Stimulated activated CD8-positive, alpha-beta memory T cell treated with anti-CD3 and anti-CD28 coated beads, Interleukin-12 subunit alpha, Interleukin-12 subunit beta, amount 100 ng/mL, for 1 hour (primary cell): ENCODE data around the gene ZNF512.
A peak's percentile ranks its signal among the peaks of the same experiment; 100 is the strongest.

Experiments
- DNase-seq: peaks from one replicate; pipeline ENCODE4 v3.0.0-alpha.2; 2020; ENCODE audit warnings: low read depth

The ZNF512 gene

DNA sequence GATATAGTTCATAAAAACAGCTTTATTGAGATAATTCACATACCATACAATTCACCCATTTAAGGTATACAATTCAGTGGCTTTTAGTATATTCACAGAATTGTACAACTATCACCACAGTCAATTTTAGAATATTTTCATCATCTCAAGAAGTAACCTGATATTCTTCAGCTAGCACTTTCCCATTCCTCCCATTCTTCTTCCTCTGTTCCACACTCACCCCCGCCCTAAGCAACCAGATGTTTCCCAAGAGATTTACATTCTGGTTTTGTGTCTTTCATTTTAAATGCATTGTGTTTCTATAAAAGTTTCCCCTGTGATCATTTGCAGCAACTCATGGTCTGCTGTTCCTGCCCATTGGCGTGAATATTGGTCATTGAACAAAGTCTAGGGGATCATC lies 51.4 kb downstream of the ZNF512 start:
- DNase-seq = no peak

DNA sequence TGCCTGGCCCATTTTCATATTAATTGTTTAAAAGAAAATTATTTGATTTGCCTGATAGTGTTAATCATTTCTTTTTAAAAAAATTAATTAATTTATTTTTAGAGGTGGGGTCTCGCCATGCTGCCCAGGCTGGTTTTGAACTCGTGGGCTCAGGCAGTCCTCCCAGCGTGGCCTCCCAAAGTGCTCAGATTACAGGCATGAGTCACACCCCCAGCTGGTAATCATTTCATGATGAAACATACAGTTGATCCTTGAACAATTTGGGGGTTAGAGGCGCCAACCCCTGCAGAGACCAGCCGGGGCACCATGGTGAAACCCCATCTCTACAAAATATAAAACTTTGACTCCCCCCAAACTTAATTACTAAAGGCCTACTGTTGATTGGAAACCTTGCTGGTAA lies 53.9 kb downstream of the ZNF512 start:
- DNase-seq = no peak

DNA sequence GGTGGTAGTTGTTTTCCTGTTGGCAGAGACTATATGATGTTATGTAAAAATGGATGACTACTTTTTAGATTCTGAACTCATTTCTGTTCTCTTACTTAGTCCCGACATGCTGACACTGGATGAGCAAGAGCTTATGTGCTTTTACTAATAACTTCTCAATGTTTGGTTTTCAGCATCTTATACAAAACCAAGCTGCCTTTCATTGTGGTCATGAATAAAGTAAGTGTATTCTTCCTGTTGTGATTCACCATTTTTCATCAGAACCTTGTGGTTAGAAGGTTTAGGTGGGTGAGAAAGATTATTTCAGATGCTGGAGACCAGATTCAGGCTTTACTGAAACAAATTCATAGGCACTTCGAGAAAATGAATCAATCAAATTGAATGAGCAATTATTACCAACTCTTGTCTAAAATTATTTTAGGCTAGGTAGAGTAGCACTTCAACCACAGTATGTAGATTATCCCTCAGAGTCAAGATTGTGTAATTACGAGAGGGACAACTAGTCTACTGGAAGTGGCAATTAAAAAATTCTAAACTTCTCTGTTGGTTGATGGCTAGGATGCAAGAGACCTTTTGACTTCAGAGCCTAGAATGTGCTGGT lies 55.3 kb downstream of the ZNF512 start:
- DNase-seq = no peak

DNA sequence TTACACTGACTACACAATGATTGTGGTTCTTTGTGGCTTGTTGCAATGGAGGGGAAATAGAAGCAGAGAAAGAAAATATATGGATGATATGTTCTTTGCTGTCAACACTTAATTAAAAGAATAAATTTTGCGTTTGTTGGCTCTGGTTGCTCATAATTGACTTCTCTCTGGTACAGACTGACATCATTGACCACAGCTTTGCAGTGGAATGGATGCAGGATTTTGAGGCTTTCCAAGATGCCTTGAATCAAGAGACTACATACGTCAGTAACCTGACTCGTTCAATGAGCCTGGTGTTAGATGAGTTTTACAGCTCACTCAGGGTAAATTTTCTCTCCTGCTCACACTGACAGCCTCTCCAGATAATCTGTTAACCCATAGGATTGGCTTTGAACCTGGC lies 55.9 kb downstream of the ZNF512 start:
- no peak for DNase-seq

DNA sequence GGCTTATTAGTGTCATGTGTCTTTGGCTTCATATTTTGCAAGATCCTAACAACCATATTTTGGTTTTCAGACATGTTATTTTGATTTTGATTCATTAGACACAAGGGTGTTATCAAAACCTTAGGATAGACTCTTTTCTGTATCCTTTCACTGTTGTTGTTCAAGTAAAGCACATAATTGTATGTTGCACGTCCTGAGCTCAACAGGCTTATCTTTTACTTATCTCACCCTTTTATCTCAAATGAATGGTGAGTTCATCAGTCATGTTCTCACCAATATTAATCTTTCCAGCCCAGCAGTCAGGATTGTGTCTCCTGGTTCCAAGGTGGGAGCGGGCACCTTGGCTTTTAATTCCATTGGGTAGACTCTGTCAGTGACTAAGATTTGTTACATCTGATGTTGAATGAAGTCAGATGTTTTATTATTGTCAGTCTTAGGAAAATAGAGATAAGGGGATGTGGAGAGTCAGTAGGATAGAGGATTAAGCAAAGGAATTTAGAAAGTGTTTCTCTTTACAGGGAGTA lies 57.9 kb downstream of the ZNF512 start:
- DNase-seq = no peak

DNA sequence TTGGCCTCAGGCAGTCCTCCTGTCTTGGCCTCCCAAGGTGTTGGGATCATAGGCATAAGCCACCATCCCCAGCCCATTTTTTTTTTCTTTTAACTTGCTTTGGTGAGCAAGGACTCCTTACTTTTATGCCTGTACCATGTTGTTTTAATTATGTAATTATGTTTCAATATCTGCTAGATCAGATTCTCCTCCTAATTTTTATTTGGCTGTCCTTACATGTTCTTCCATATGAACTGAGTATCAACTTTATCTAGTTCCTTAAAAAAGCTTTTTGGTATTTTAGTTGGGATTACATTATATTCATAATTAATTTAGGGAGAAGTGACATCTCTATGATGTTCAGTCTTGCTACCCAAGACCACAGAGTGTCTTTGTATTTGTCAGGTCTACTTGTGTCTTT lies 62.4 kb downstream of the ZNF512 start:
- no peak for DNase-seq

DNA sequence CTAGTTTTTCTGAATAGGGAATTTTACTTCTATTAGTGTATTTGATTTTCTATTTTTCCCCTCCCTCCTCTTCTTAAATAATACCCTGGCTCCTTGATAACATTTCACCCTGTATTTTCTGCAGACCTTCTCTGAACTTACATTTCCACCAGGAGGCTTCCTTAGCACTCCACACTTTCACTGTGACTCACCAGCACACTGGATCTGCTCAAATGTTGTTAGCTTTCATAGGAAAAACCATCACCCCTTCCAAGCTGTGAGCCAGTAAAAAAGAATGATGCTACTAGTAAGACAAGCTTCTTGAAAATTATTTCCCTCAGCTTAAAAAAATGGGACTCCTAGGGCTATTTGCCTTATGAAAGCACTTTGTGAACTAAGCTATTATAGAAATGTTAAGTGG lies 64.4 kb downstream of the ZNF512 start:
- no peak for DNase-seq

DNA sequence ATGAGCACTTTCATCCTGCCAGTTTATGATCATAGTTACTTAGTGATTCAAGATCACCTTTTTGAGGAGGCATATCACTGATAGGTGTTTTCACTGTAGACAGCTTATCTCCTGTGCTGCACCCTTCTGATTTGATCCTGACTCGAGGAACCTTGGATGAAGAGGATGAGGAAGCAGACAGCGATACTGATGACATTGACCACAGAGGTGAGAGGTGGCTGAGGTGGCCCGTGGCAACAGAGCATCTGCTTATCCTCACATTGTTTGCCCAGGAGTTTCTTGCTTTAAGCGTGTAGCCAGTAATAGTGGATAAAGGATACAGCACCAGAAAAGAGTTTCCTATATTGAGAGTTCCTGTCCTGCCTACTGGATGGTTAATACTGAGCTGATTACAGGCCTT lies 64.9 kb downstream of the ZNF512 start:
- no peak for DNase-seq

DNA sequence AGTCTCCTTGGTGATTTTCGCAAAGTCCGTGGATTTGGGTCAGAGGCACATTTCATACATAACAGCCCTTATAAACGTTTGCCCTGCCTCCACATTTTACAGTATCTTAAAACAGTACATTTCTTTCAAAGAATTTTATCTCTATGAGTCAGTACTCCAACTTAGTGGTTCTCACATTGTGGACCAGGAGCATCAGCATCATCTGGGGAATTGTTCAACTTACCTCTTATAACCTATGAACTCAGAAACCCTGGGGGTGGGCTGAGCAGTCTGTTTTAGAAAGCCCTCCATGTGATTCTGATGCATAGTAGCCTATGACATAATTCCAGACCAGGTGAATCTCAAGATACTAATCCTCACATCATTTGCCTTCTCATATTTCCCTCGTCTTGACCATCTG lies 68.2 kb downstream of the ZNF512 start:
- no peak for DNase-seq

DNA sequence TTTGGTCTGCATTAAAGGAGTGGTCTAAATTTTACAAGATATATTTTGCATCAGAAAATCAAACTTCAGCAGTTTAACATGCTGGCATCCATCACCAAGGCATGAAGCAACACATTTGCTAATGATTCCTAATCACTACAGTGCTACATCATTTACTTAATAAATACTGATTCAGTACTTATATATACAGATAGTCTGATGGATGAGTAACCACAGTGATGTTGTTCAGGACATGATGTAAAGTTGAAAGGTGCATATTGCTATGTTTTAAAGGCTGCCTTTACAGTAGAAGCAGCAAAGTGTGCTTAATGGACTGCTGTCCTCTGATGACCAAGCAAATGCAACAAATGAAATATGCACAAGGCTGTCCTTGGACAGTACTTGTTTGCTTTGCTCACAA lies 69.5 kb downstream of the ZNF512 start:
- DNase-seq = no peak

DNA sequence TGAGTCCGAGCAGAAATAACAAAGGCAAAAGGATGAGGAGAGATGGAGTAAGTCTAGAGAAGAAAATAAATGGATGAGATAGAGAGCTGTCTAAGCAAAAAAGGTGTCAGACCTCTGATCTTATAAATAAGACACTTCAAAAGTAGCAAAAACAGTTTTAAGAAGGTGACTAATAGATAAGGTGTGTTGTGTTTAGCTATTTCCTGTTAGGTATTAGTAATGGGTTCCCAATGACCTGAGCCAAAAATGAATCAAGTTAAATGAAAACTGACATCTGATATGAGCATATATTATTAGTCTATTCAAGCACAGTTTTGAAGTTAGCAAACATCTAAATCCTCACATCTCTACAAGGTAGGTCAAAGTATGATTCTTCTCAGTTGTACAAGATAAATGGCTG lies 69.9 kb downstream of the ZNF512 start:
- DNase-seq = no peak

DNA sequence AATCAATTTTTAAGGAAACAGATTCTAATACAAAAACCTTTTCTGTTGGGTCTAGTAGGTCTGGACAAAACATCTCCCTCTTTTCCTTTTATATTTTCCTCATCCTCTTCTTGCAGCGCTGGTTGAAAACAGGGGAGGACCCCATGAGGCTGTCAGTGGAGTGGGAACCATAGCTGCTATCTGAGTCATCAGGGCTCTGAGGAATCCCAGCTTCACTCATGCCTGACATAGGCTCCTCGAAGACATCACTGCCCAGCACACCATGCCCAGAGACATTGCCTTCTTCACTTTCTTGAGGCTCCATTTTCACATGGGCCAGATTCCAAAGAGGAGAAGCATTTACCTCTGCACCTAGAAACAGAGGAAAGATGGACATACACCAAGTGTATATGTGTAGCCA lies 70.6 kb downstream of the ZNF512 start:
- DNase-seq = no peak

DNA sequence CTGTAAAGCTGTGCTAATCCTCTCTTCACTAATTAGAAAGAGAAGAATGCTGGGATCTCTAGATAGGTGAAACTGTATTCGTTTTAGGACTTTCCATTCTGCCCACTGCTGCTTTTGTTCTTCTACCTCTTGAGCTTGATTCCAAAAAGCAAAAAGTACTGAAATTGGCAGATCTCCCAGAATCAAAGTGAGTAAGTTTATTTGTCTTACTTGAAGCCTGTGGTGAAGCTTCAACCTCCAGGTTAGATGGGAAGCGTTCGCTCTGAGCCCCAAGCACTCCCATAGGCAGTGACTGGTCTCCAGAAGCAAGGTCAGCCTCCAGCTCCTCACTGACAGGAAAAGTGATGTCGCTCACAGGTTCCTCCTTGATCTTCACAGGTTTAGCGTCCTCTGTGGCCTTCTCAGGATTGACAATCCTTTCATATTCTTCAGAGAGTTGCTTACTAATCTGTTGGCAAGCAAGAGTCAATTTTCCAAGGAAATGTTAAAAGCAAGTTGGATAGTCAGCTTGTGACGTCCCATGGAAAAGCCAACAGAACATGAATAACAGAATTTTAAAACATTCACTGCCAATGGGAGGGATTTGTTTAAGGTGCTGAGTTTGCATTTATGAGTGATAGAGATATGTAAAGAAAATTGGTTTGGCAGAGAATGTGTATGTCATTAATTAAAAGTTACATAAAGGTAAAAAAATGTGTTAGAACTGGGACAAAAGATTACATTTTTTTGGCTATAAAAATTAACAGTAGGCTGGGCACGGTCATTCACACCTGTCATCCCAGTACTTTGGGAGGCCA lies 72.5 kb downstream of the ZNF512 start:
- no peak for DNase-seq

DNA sequence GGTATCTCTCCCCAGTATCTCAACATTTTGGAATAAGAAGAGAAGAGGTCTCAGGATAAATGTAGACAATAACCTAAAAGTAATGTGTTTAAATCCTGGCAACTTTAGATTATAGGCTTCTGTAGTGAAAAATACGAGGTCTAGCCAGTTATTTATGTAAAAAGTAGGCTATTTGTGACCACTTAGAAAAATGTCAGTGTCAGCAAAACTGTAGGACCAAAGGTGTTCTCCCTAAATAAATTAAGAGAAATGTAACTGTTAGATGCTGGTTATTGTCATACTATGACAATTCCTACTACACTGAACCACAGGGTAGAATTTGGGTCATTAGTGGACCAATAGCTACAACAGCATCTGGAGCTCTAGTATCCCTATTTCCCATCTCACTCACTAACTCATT lies 78.5 kb downstream of the ZNF512 start:
- DNase-seq = no peak

DNA sequence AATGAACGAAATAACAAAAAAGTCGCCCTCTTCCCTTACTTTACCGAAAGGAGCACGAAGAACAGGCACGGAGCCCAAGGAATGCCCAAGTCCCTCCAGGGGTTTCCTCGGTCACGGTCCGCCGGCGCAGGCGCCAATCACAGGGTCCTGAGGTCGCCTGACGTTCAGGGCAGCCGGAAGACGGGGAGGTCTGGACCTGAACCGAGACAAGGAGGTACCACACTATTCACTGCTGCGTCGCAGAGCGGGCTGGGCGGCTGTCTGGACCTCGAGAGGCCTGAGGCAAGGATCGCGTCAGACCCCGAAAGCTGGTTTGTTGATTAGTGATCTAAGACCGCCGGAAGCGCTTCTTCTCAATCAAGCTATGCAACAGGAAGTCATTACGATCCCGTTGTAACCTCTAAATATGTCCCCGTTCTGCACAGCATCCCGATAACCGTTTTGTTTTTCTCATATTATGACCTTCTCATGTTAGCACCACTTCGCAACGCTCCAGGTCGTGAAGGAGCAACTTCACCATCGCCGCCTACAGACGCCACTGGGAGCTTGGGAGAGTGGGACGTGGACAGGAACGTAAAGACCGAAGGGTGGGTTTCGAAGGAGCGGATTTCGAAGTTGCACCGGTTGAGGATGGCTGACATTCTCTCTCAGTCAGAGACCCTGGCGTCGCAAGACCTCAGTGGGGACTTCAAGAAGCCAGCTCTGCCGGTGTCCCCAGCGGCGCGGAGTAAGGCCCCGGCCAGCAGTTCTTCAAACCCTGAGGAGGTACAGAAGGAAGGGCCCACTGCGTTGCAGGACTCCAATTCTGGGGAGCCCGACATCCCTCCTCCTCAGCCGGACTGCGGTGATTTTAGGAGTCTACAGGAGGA lies 80.7 kb downstream of the ZNF512 start, which contains the start of the genes SLC4A1AP and SUPT7L:
Gene SLC4A1AP (plus strand): TSS at position 605 of the 869 bp plus-strand sequence. CDS start 26 bp downstream, at position 631.
Gene SUPT7L (minus strand): TSS at position 330 of the 869 bp plus-strand sequence. CDS start 1,422 bp downstream, outside the sequence.
- peak; percentile 62 for DNase-seq

DNA sequence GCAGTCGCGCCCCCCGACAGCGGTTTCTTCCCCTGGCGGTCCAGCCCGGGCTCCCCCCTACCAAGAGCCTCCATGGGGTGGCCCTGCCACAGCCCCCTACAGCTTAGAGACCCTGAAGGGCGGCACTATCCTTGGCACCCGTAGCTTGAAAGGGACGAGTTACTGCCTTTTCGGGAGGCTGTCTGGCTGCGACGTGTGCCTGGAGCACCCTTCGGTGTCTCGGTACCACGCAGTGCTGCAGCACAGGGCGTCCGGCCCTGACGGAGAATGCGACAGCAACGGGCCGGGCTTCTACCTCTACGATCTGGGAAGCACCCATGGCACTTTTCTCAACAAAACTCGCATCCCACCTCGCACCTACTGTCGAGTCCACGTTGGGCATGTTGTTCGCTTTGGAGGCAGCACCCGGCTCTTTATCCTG lies 81.3 kb downstream of the ZNF512 start:
- no peak for DNase-seq

DNA sequence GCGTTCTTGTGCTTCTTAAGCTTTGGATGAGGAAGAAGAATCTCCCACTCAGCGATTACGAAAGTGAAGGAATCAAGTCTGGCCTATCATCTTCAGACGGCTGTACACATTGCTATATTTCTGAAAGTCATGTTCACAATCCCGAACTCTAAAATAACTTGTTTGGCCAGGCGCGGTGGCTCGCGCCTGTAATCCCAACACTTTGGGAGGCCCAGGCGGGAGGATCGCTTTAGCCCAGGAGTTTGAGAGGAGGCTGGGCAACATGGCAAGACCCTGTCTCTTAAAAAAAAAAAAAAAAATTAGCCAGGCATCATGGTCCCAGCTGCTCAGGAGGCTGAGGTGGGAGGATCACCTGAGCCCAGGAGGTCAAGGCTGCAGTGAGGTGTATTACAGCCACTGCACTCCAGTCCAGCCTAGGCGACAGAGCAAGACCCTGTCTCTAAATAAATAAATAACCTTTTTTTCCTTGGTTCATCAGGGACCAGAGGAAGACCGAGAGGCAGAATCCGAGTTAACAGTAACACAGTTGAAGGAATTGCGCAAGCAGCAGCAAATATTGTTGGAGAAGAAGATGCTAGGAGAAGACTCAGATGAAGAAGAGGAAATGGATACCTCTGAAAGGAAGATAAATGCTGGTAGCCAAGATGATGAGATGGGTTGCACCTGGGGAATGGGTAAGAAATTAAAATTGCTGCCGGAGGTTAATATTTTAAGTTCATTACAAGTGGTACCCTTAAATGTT lies 82.0 kb downstream of the ZNF512 start:
- no peak for DNase-seq

DNA sequence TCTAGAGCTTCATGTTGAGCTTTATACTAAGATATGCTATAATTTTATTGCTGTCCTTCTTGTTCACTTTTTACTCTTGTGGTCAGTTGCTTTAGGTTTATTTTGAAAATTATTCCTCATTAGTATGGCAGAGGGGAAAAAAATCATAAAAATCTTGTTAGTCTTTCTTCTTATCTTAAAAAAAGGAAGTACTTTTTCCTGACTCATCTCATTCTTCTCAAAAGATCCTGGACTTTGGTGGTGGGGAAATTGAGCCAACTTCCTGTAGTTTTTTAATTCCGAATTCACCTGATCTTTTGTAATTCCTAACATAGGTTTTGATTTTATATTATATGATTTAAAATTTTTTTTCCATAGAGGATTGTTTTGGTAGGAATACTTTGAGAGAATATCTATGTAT lies 84.6 kb downstream of the ZNF512 start:
- DNase-seq = no peak

DNA sequence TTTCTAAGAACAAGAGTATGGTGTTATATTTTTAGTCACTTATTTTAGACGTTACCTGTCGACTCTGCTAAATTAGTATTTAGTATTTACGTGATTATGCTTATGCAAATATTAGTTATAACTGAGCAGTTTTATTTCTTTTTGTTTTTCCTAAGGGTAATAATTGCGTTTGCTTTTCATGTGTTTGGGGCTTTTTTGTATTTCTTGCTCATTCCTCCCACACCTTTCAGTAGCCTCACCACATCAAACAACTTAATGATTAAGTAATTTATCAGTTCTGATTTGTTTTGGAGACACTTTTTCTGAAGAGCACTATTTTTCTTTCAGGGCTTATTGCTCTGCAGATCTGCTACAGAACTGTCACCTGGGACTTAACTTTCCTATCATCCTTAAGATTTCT lies 88.4 kb downstream of the ZNF512 start:
- no peak for DNase-seq
